Activated T-helper 2 cell treated with anti-CD3 and anti-CD28 coated beads, Interferon-gamma antibody, Interleukin-2, Interleukin-4, amounts not matched to agents 10 μg/mL and 5 μg/mL and 100 μg/mL, durations not matched to agents 14 hours and 24 hours and 36 hours (primary cell): ENCODE measurements around the gene SCTR. TPM values are rescaled to one million over a fixed set of nuclear protein-coding genes. Genes with fewer than 3 reads are reported as not detected.

Experiments
- DNase-seq: peaks from one replicate; pipeline ENCODE4 v3.0.0; 2021; ENCODE audit warnings: low spot score
- H3K27ac Mint-ChIP-seq: one replicate; pipeline ENCODE4 v1.8.0; 2021; ENCODE audit warnings: mixed read lengths
- H3K27me3 Mint-ChIP-seq: one replicate; pipeline ENCODE4 v1.8.0; 2021; ENCODE audit warnings: low read depth, mixed read lengths
- H3K36me3 Mint-ChIP-seq: one replicate; pipeline ENCODE4 v1.8.0; 2021; ENCODE audit warnings: low read depth, mixed read lengths
- H3K4me1 Mint-ChIP-seq: one replicate; pipeline ENCODE4 v1.8.0; 2021; ENCODE audit warnings: low read depth, mixed read lengths
- H3K4me3 Mint-ChIP-seq: one replicate; pipeline ENCODE4 v1.8.0; 2021; ENCODE audit warnings: low read depth, mild to moderate bottlenecking, moderate library complexity, mixed read lengths
- H3K9me3 Mint-ChIP-seq: one replicate; pipeline ENCODE4 v1.8.0; 2021; ENCODE audit warnings: mixed read lengths
- intact Hi-C: fragments of 100-400 bp; cut with micrococcal nuclease; formaldehyde crosslinking; loops from one replicate; pipeline ENCODE4 v1.15.1; 2023
- total RNA-seq: library from RNA; stranded (reverse); gene quantifications from 2 replicates; pipeline ENCODE4 v1.2.3, GENCODE V29; 2022

The SCTR gene
- total RNA-seq, 1 donor from 2014 or later: not detected

- no peak overlapping the region for H3K4me3 Mint-ChIP-seq
- intact Hi-C loops: no loop called here
These were observed 41.5 kb downstream of the SCTR start for GRCh38 chr2:119482481-119483394.

DNA sequence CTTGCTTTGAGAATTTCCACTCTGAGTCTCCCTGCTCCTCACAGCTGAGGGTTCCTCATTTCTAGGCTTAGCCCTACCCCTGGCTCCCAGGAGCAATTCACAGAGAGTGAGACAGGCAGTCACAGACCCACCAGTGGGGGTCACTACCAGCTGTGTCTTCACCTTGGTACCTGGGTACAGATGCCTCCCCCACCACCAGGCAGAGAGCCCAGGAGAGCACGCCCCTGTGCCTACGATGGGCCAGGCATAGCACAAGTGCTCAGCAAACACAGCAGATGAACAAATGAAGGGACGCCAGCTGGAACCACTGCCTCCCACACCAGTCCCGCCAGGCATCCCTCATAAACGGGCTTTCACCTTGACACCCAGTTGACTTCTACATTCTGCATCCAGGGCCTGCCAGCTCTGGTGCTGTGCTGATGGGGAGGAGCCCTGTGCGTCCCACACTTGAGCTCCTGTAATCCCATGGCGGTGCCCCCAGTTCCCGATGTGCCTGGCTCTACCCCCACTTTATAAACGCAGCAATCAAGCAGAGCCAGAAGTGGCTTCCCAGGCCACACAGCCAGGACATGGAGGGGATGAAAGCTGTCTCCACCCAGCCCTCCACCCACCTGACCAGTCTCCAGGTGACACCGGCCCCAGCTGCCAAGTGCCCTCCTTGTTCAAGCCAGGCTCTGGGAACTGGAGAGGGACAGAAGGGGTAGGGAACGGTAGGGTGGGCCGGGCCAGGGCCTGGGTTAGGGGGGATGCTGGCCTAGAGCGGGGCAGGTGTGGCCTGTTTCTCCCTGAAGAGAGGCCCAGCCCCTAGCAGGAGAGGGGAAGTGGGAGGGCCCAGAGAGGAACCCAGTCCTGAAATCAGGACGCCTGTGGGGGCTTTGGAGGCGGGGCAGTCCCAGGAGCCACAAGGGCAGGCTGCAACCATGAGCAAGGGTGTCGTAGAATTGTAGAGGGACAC lies 42.5 kb downstream of the SCTR start:
- Mint-ChIP-seq H3K27me3 (peaks cover 1% of the 10 kb centered on the region), H3K9me3 (no peaks in the 10 kb centered on the region), H3K36me3 (no peaks in the 10 kb centered on the region), H3K4me1 (no peaks in the 10 kb centered on the region), H3K27ac (no peak overlapping the region), H3K4me3 (no peak overlapping the region)
- DNase-seq: peak; percentile 5
- intact Hi-C loops: no loop called here

More at GRCh38 chr2:119482481-119483394, 41.5 kb downstream of the SCTR start:
- no peak overlapping the region for H3K27ac Mint-ChIP-seq
- H3K36me3 Mint-ChIP-seq: no peaks in the 10 kb centered on the region
- no peak for DNase-seq
- H3K4me1 Mint-ChIP-seq: no peaks in the 10 kb centered on the region
- H3K27me3 Mint-ChIP-seq: peaks cover 1% of the 10 kb centered on the region
- H3K9me3 Mint-ChIP-seq: no peaks in the 10 kb centered on the region

DNA sequence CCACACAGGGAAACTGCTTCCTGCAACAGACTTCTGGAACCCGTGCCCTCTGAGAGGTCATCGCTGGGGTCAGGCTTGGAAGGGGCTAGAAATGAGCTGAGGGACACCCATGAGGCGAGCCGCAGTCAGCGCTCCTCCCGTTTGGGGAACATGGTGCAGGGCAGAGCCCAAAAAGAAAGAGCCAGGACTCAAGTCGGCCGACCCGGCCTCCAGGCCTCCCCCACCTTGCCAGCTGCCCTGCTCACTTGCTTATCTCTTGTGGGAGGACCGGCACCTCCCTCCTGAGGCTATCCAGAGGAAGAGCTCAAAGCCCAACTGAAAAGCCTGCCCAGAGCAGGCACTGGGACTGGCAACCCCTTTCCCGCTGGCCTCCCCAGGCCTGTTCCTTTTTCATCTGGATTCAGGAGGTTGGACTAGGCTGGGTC lies 43.6 kb downstream of the SCTR start:
- DNase-seq: peak; percentile 2
- Mint-ChIP-seq H3K9me3 (no peaks in the 10 kb centered on the region), H3K27me3 (peaks cover 1% of the 10 kb centered on the region), H3K4me3 (no peak overlapping the region), H3K27ac (no peak overlapping the region), H3K36me3 (no peaks in the 10 kb centered on the region), H3K4me1 (no peaks in the 10 kb centered on the region)
- intact Hi-C loops: no loop called here

GRCh38 chr2:119480184-119480583 lies 44.1 kb downstream of the SCTR start:
- Mint-ChIP-seq H3K9me3 (no peaks in the 10 kb centered on the region), H3K36me3 (no peaks in the 10 kb centered on the region), H3K27ac (no peak overlapping the region), H3K4me1 (no peaks in the 10 kb centered on the region), H3K4me3 (no peak overlapping the region), H3K27me3 (peaks cover 1% of the 10 kb centered on the region)
- intact Hi-C loops: no loop called here
- DNase-seq: no peak

- no peaks in the 10 kb centered on the region for H3K36me3 Mint-ChIP-seq
- no peak overlapping the region for H3K27ac Mint-ChIP-seq
- intact Hi-C loops: no loop called here
- no peak for DNase-seq
- H3K27me3 Mint-ChIP-seq: peaks cover under 1% of the 10 kb centered on the region
- no peaks in the 10 kb centered on the region for H3K9me3 Mint-ChIP-seq
- no peak overlapping the region for H3K4me3 Mint-ChIP-seq
- no peaks in the 10 kb centered on the region for H3K4me1 Mint-ChIP-seq
These were observed 45.3 kb downstream of the SCTR start for GRCh38 chr2:119478978-119479295.

DNA sequence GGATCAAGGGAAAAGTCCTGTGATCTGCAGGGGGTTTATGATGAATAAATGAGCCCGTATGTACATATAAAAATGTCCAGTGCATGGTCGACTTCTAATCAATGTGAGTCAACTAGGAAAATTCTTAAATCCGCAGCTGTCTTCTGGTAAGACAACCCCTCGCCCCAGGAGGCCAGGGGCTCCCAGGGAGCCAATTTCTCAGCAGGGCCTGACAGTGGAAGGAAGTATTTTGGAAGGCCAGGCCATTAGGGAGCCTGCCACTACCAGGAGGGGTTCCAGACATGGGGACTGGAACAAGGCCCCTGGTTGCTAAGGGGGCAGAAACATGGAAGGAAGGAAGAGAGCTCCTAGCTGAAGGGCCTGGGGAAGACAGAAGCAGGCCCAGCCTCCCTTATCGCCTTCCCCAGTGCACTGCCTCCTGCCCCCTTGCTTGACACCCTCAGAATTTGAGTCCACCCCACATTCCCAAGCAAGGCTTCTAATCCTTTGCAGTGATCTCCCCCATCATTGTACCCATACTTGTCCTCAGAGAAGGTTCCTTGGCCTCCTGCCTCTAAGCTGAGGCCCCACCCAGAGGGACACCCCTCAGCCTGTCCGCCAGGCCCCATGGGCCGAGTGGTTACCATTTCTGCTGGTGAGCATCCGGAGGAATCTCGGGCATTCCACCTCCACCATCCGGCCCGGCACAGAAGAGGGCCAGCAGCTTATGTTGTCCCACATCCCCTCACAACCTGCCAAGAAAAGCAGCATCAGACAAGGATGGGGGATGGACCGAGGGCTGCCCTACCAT lies 45.9 kb downstream of the SCTR start:
- Mint-ChIP-seq H3K36me3 (no peaks in the 10 kb centered on the region), H3K4me3 (no peak overlapping the region), H3K27me3 (no peaks in the 10 kb centered on the region), H3K4me1 (no peaks in the 10 kb centered on the region), H3K9me3 (no peaks in the 10 kb centered on the region), H3K27ac (no peak overlapping the region)
- intact Hi-C loops: no loop called here
- no peak for DNase-seq

DNA sequence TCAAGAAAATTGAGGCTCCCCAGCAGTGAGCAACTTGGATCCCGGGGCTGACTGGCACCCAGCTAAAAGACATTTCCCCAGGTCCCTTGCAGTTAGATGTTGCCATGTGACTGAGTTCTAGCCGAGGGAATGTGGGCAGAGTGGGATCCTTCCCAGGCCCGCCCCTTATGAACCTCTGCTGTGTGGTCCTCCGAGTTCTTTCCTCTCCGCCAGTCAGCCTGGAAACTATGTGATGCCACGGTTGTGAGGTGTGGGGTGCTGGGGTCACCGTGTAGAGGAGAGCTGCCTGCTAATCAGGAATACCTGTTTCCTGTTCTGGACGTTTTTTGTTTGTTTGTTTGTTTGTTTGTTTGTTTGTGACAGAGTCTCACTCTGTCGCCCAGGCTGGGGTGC lies 47.2 kb downstream of the SCTR start:
- intact Hi-C loops: no loop called here

DNA sequence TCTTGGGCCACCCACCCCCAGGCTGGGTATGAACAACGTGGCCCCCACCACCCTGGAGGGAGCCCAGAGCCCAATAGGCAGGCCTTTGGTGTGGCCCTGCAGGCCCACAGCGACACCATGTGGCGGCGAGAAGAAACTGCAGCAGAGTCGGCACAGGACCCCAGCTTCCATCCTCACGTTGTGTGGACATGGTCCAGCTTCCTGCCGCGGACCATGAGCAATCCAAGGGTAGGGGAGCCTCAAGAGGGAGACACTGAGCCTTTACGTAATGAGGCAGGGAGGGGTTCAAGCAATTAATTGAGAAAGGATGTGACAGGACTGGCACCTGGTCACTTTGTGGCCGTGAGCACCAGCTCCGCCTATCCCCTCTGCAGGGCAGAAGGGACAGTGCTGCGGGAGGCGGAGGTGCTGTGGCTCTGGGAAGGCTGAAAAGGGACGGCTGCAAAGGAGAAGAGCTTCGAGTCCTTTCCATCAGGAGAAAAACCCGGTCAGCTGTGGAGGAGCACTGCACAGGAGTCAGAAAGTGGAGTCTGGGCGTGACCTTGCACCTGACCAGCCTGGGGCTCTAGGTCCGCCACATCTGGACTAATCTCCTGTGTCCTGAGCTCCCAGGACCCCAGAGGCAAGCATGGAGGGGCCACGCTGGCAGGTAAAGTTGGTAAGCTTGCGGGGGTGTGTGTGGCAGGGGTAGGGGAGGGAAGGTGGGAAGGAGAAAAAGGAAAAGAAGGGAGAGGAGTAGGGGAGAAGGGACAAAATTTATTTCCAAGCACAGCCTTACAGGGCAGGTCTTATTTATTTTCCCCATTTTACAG lies 47.8 kb downstream of the SCTR start:
- Mint-ChIP-seq H3K4me1 (no peaks in the 10 kb centered on the region), H3K9me3 (no peaks in the 10 kb centered on the region), H3K4me3 (no peak overlapping the region), H3K27ac (no peak overlapping the region), H3K36me3 (no peaks in the 10 kb centered on the region), H3K27me3 (no peaks in the 10 kb centered on the region)
- DNase-seq: peak; percentile 22
- intact Hi-C loops: loop anchor here (1.0 kb wide), 1 partner anchor 69 kb away; no protein-coding TSS in a partner anchor

More for the DNA sequence above, 47.2 kb downstream of the SCTR start:
- Mint-ChIP-seq H3K36me3 (no peaks in the 10 kb centered on the region), H3K27me3 (no peaks in the 10 kb centered on the region), H3K4me1 (no peaks in the 10 kb centered on the region), H3K9me3 (no peaks in the 10 kb centered on the region), H3K4me3 (no peak overlapping the region), H3K27ac (no peak overlapping the region)
- no peak for DNase-seq

DNA sequence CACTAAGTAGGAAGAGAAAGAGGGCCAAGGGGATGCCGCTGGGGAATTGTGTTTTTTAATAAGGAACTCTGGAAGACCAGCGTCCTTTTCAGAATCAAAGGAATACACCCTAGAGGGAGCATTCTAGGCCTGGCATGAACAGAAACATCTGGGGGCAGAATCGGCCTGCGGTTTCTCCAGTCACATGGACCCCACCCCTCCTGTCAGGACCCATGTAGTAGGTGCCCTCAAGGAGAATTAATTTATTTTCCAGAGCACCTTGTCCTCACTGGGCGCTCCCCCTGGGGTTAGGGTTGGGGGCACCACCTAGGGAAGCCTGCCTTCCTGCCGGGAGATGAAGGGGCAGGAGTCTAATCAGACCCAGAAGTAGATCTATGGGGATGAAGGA lies 48.4 kb downstream of the SCTR start:
- Mint-ChIP-seq H3K4me3 (no peak overlapping the region), H3K36me3 (no peaks in the 10 kb centered on the region), H3K27ac (no peak overlapping the region), H3K27me3 (no peaks in the 10 kb centered on the region), H3K9me3 (no peaks in the 10 kb centered on the region), H3K4me1 (no peaks in the 10 kb centered on the region)
- DNase-seq: no peak
- intact Hi-C loops: loop anchor here (1.0 kb wide), 1 partner anchor 69 kb away; no protein-coding TSS in a partner anchor

DNA sequence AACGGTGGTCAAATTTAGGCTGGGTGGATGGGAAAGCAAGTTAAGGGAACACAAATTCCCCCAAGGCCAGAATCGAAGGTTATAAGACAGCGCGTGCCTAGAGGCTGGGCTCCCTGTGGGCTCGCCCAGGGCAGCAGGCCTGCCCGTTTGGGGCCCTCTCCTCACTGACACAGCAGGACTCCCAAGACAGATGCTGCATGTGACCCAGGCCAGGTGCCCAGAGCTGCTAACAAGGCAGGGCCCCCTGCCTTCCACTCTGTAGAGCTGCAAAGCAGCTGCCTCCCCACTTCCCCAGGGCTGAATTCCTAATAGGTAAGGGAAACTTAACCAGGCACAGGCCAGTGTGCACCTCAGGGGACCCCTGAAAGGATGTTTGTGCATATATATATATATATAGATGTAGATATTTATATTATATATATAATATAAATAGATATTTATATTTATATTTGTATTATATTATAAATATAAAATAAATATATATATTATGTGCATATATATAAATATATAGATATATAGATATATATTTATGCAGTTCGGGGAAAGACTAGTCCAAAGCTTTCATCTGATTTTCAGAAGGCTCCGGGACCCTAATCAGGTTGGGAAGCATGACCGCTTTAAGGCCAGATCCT lies 48.9 kb downstream of the SCTR start:
- Mint-ChIP-seq H3K9me3 (no peaks in the 10 kb centered on the region), H3K27ac (no peak overlapping the region), H3K36me3 (no peaks in the 10 kb centered on the region), H3K4me3 (no peak overlapping the region), H3K27me3 (no peaks in the 10 kb centered on the region), H3K4me1 (no peaks in the 10 kb centered on the region)
- intact Hi-C loops: no loop called here
- no peak for DNase-seq

- intact Hi-C loops: no loop called here
- Mint-ChIP-seq H3K4me1 (no peaks in the 10 kb centered on the region), H3K9me3 (no peaks in the 10 kb centered on the region), H3K27me3 (no peaks in the 10 kb centered on the region), H3K36me3 (no peaks in the 10 kb centered on the region), H3K27ac (no peak overlapping the region), H3K4me3 (no peak overlapping the region)
- DNase-seq: no peak
These were observed 49.7 kb downstream of the SCTR start for GRCh38 chr2:119474371-119475224.
